Muscle of arm (tissue), 12 donors: ENCODE results near the gene POLDIP3. TPM values are rescaled to one million over a fixed set of nuclear protein-coding genes. Genes with fewer than 3 reads are reported as not detected.
A peak's percentile ranks its signal among the peaks of the same experiment; 100 is the strongest.
"Not testable (repeated sequence)": the region's sequence is repeated elsewhere in the genome, so short reads cannot be mapped to it uniquely, and the experiment has no call there.

Experiments
- DNase-seq: peaks from one replicate; pipeline ENCODE4 v3.0.0-alpha.2; 2013
- polyA plus RNA-seq, 12 donors: library from polyadenylated mRNA; unstranded; fragments of 120-200 nt; gene quantifications; one replicate each; pipeline ENCODE4 v1.2.1, GENCODE V29; 2013; ENCODE audit not compliant: insufficient read length in 12 of 12

The POLDIP3 gene
- polyA plus RNA-seq, 12 donors, result 54.2 to 73.3 (median 59.4) TPM; not detected in 1

DNA sequence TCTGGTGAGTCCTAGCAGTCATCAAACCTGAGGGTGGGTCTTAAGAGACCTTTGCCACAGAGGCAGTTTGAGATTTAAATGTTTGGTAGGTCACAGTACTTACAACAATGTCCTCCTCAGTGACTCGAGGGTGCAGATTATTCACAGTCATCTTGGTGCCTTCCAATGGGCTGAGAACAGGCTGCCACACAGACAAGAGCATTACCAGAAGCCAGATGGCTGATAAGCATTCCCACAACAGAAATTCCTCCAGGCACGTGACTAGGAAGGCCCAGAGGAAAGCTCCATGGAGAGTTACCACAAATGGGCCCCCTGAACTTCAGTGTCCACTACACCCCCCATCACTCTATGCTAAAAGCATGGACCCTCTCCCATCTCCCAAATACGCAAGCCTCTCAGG is 19.2 kb downstream of the POLDIP3 start:
- no peak for DNase-seq

- DNase-seq, result no peak
These were observed 22.7 kb downstream of the POLDIP3 start for GRCh38 chr22:42591987-42592386.

DNA sequence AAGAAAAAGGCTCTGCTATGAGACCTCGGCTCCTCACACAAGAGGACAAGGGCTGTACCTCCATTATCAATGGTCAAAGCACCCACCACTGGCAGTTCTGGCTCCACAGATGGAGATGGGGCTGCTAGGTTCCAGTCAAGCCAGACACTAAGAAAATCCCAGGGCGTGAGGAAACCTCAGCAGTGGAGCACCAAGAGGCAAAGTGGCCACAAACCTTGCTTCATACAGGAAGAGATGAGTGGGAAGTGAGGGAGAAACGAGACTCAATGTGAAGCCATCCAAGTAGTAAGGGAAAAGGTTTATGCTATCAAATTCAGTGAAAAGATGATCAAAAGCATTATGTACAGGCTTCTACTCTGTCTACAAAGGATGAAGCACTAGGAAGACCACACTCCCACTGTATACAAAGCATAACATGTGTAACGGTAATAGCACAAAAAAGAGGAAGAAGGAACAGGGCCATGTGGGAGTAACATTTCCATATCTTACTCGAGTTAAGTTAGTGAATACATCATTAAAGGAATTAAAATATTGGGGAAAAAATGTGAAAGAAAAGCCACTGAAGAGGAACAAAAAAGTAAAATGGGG is 27.0 kb downstream of the POLDIP3 start:
- DNase-seq, result no peak

- no peak for DNase-seq
These were observed 28.3 kb downstream of the POLDIP3 start for GRCh38 chr22:42586381-42586780.

DNA sequence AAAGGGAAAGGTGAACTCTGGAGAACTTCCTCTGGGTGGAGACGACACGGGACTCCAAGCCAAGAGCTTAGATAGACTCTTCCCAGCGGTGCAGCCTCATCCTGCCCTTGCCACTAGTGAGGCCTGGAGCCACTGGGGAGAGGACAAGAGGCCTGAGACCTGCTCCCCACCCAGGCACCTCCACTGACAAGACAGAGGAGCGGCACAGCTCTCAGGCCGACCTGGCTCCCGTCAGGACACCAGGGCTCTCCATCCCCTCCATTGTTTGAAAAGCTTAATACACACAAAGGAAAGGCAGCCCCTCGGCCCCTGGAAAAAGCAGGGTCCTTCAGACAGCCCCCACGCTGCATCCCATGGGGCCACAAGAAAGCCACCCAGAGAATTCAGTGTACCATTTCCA is 29.6 kb downstream of the POLDIP3 start:
- no peak for DNase-seq

DNA sequence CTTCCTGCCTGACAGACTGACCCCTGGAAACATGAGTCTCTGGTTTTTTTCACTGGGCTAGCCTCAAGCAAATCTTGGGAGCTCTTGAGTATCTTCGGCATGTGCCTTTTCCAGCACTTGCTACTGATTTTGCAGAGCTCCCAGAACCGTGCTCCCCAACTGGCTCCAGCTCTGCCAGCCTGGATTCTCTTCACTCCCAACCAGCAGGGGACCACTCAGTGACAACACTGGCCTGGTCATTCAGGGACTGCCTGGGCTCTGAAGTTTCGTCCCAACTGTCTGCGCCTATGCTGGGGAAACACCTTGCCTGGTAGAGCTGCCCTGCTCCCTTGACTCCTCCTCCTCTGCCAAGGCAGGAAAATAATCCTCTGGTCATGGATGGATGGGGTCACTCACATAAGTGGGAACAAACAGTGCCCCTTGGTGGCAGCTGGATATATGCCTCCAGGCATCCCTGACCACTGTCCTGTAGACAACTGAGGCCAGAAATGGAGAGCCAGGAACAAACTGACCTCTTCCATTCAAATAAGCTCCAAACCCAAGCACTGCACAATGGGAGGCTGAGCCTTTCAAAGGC is 30.2 kb downstream of the POLDIP3 start:
- DNase-seq, result no peak

DNA sequence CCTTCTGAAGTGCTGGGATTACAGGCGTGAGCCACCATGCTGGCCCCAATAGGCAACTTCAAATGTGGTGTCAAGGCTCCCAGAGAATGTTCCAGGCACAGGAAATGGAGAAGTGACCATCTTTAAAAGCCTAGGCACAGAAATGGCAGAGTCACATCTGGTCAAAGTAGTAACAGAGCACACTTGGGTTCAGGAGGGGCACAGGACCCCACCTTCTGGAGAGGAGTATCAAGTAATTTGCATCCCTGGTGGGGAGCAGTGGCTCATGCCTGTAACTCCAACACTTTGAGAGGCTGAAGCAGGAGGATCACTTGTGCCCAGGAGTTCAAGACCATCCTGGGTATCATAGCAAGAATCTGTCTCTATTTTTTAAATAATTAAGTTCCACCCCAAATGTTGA is 31.7 kb downstream of the POLDIP3 start:
- DNase-seq, result no peak

DNA sequence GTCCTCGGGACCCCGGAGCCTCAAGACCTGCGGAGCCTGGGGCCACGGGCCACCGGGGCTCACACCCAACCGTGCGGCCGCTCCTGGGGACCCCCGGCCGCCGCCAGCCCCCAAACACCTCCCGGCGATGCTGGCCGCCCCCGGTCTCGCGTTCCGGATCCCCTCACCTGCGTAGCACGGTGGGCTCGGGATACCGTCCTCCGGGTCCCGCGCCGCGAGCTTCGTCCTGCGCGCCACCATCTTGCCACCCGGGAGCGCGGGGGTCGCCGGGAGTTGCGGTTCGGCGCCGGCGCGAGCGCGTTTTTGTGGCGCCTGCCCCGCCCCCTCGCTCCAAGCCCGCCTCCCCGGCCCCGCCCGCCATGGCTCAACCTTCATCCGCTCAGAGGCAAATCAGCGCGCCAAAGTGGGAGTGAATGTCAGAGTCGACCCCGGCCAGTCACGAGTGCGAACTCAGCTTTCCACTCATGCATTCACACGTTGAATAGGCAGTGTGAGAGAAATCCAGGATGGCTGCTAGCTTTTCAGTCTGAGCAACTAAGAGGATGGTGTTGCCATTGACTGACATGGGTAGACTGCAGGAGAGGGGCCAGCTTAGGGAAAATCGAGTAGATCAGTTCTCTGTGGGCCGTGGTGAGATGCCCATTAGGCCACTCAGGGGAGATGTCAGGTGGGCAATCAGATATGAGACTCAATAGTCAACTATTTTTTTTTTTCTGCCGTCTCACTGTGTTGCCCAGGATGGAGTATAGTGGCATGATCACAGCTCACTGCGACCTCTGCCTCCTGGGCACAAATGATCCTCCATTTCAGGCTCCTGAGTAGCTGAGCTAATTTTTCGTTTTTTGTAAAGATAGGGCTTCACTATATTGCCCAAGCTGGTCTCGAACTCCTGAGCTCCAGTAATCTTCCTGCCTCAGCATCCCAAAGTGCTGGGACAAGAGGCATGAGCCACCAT is 32.6 kb downstream of the POLDIP3 start:
- DNase-seq, result peak; percentile 81

DNA sequence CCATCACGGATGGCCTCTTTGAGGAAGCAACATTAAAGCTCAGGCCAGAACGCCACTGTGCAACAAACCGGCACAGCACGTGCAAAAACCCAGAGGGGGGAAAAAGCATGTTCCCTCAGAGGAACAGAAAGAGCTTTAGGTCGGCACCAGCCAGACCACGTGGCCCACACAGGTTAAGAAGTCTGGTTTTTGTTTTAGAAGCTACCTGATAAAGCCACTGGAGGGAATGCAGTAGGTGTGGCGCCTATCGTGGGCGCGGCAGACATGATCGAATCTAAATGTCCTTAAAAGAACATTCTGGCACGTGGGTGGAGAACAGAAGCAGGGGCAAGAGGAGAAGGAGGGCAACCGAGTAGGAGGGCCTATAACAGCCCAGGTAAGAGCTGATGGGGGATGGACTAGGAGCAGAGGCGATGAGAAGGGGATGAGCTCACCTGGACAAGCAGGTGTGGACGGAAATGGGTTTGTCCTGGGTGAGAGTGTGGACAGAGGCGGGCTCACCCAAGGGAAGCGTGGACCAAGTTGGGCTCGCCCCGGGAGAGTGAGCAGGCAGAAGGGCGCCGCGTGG is 33.4 kb downstream of the POLDIP3 start:
- DNase-seq, result not testable (repeated sequence)

DNA sequence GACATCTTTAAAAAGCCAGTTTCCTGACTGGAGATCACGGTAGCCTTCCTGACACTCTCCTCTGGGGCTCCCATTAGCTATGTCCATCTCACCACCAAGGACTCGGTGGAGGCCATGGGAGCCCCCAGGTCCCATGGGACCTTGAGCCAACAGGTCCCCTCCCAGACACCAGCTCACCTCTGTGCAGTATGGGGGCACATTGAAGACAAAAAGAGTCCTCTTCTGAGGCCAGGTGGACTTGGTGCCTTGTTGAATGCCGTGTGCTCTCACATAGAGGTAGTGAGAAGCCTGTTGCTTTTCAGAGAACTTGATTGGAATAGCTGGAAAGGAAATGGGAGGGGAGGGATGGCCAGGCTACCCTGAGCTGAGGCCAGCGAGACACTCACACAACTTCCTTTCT is 34.6 kb downstream of the POLDIP3 start:
- not testable (repeated sequence) for DNase-seq

GRCh38 chr22:42577623-42578240 is 37.0 kb downstream of the POLDIP3 start:
- DNase-seq, result no peak

DNA sequence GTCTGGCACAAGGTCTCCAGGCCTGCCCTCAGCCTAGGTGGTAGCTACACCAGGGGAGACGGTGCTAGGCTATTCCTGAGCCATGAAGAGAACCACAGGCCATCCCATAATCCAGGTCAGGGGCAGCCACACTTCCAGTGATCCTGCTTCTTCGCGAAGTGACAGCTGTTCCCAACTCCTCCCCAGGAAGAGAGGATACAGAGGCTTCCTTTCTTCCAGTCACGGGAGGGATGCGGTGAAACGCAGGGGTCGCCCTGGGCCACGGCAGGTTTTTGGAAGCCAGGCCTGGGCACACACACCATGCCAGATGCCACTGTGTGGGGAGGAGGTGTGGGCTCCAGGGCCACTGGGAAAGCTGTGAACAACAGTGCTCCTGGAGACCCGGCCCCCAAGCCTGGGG is 37.5 kb downstream of the POLDIP3 start:
- DNase-seq, result not testable (repeated sequence)

DNA sequence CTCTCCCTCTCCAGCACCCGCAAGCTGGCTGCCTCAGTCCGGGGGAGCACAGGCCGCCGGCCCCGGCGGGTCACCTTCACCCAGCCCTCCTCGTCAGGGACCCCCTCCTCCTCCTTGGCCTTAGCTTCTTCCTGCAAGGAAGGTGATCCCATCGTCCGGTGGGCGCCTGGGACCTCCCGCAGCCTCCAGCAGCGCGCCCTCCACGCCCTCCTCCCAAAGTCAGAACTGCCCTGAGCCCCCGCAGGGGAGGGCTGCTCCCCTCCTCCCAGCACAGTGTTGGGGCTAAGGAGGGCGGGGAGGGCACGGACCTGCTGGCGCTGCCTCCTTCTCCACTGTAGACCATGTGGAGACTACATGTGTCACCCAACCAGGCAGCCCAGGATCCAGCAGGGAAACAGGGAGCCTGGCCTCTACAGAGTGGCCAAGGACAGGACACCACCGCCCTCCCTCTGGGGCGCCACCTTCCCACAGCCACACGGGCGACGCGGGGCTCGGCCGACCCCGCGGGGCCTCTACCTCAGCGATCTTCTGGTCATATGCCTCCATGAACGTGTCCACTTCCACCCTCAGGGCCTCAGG is 38.6 kb downstream of the POLDIP3 start:
- DNase-seq, result not testable (repeated sequence)

DNA sequence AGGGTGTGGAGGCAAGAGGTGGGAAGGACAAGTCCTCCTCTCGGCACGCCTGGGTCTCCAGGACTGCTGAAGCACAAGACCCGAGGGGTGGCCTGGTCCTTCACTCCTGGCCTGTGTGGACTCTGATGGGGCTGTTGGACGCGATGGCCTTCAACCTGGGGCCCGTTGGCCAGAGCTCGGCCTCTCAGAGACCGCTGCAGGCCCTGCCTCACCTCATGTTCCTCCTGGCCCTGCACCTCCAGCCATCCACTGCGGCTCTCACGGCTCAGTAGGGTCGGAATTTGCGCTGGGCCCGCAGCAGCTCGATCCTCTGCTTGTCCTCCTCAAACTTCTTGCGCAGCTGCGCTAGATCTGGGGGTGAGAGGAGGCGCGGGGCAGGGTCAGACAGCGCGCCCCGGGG is 40.2 kb downstream of the POLDIP3 start:
- not testable (repeated sequence) for DNase-seq

- DNase-seq, result not testable (repeated sequence)
These were observed 40.6 kb downstream of the POLDIP3 start for GRCh38 chr22:42574046-42574445.

DNA sequence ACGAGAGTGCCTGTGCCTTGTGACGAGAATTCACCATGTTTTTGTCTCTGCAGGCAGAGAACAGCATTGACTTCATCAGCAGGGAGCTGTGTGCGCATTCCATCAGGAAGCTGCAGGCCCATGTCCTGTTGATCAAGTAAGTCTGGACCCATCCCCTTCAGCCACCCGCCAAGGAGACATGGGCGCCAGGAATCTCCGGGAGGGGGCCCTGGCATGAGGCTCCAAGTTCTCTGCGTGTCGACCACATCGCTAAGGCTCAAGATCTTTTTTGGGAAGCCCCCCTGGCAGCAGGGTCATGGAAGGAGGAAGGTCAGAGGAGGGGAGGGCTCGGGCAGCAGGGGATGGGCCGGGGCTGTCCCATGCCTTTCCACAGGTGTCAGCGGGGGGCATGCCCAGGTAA is 43.6 kb downstream of the POLDIP3 start:
- DNase-seq, result not testable (repeated sequence)

GRCh38 chr22:42570580-42570979 is 44.1 kb downstream of the POLDIP3 start:
- not testable (repeated sequence) for DNase-seq

DNA sequence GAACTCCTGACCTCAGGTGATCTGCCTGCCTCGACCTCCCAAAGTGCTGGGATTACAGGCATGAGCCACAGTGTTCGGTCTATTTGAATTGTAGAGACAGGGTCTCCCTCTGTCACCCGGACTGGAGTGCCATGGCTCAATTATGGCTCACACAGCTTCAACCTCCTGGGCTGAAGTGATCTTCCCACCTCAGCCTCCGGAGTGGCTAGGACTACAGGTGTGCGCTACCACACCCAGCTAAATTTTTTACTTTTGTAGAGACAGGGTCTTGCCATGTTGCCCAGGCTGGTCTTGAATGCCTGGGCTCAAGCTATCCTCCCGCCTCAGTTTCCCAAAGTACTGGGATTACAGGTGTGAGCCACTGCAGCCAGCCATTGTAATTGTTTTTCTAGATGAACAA is 46.7 kb downstream of the POLDIP3 start:
- DNase-seq, result not testable (repeated sequence)

DNA sequence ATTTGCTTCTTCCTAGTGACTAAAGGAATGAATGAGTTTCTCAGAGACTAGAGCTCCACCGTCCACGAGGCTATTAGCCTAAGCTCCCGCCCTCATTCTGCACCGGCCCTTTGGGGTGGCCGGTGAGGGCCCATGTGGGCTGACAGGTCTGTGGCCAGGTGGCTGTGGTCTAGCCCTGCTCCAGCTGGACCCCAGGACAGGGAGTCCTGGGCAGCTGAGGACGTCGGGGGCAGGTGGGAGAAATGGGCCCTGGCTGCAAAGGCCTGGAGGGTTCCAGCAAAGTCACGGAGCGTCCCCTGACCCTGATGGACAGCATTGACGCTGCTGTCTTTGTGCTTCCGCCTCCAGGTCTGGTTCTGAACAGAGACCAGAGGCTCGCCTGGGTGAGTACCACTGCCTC is 48.7 kb downstream of the POLDIP3 start:
- DNase-seq, result no peak

DNA sequence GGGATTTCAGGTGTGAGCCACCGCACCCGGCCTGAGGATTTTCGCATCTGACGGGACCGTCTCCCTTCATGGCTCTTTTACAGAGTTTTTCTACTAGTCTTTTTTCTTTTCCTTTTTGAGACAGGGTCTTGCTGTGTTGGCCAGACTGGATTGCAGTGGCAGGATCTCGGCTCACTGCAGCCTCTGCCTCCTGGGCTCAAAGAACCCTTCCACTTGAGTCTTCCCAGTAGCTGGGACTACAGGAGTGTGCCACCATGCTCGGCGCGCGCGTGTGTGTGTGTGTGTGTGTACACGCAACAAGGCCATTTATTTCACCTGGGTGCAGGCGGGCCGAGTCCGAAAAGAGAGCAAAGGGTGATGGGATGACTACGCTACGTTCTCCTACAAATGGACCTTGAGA is 50.0 kb downstream of the POLDIP3 start:
- no peak for DNase-seq

DNA sequence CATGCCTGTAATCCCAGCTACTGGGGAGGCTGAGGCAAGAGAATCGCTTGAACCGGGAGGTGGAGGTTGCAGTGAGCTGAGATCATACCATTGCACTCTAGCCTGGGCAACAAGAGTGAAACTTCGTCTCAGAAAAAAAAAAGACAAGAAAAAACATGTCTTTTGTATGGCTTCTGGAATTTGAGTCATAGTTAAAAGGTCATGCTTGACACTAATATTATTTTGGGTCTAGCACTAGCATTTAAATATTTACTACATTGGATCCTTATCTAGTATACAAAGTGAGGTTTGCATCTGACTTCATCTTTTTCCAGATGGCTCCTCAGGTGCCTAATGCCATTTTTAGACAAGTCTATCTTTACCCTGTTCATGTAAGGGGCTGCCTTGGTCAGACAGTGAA is 50.7 kb downstream of the POLDIP3 start:
- not testable (repeated sequence) for DNase-seq

DNA sequence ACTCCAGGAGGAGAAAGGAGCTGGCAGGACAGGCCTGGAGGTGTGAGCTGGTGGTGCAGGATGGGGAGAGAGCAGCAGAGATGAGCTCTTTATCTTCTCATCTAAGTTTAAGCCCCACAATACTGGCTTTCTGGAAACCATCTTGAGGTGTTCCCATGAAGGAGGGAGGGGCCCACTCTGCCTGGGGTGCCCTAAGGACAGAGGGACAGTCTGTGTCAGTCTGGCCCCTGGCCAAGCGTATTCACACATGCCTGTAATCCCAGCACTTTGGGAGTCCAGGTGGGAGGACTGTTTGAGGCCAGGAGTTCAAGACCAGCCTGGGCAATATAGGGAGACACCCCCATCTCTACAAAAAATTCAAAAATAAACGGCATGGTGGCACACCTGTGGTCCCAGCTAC is 52.0 kb downstream of the POLDIP3 start:
- no peak for DNase-seq
